ENCODE measurements around the gene OR5B21.

OR5B21 gene

DNA sequence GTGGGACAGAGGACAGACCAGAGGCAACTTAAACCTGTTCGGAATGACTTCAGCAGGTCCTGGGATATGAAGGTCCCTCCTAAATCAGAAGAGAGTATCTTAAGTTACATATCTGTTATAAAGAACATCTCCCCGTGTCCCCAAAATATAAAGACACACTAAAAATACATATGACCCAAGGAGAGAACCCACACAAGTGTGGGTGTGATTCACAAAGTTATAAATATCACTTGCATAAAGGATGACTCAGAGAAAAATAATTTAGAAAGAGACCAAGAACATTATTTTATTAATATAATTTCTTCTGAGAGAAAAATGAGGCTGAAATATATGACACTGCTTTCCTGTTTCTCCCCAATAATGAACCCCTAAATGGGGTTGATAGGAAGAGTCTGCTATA is 14.2 kb downstream of the OR5B21 start:
- DNase-seq (ENCODE audit: low read depth in 2 of 2), result no peak

DNA sequence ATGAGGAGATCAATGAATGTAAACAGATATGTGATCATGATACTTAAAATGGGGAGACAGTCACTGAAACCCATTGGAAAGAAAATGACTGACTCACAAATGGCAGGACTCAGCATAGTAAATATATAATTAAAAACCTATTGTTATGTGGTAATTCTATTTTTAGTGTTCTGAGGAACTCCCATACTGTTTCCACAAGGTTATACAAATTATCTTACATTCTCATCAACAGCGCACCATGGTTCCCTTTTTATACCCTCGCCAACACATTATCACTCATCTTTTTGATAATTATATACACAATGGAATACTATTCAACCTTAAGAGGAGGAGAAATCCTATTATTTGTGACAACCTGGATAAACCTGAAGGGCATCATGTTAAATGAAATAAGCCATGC is 17.1 kb downstream of the OR5B21 start:
- DNase-seq (ENCODE audit: low read depth in 2 of 2), result no peak

DNA sequence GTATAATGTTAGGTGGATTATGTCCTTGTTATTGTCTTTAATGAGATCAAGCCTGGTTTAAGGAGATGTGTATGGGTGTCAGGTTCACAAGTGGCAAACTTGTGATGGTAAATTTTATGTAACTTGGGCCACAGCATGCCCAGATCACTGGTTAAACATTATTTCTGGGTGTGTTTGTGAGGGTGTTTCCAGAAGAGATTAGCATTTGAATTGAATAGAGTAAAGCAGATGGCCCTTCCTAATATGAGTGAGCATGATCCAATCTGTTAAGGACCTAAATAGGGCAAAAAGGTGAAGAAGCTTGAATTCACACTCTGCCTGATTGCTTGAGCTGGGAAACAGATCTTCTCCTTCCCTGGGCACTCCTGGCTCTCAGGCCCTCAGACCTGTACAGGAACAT is 20.7 kb downstream of the OR5B21 start:
- DNase-seq (ENCODE audit: low read depth in 2 of 2), result no peak

DNA sequence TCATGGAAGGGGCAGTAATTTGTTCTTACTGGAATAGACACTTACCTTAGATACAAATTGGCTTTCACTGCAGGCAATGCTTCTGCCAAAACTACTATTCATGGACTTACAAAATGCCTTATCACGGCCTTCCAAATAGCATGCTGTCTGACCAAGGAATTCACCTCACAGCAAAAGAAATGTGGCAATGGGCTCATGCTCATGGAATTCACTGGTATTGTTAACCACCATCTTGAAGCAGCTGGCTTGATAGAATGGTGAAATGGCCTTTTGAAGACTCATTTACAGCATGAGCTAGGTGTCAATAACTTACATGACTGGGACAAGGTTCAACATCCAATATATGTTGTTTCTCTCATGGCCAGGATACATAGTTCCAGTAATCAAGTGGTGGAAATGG is 21.9 kb downstream of the OR5B21 start:
- no peak for DNase-seq (ENCODE audit: low read depth in 2 of 2)

- no peak for DNase-seq (ENCODE audit: low read depth in 2 of 2)
Observed at GRCh38 chr11:58471892-58472291, 36.0 kb downstream of the OR5B21 start.

- DNase-seq (ENCODE audit: low read depth in 2 of 2), result no peak
Observed at GRCh38 chr11:58466293-58466692, 41.6 kb downstream of the OR5B21 start.

- no peak for DNase-seq (ENCODE audit: low read depth in 2 of 2)
Observed at GRCh38 chr11:58465690-58466089, 42.2 kb downstream of the OR5B21 start.

Data from stimulated activated CD8-positive, alpha-beta memory T cell treated with anti-CD3 and anti-CD28 coated beads, Interleukin-2, amount 100 ng/mL, for 48 hours (primary cell).